Gastrocnemius medialis (tissue), 4 donors: Measurements from ENCODE around the gene C18orf63. TPM values are rescaled to one million over a fixed set of nuclear protein-coding genes. Genes with fewer than 3 reads are reported as not detected.

Source experiments
- ATAC-seq, 2 donors: fragments of 150-250 bp; one replicate each; pipeline ENCODE4 v1.9.1; 2016
- DNase-seq, 2 donors: peaks; one replicate each; pipeline ENCODE4 v3.0.0-alpha.2; 2019
- H3K27ac ChIP-seq, 4 donors: fragments of 200-600 bp; sonication (generic); 1 replicate in 1 of 4; 2 replicates in 3 of 4; pipeline ENCODE4 v1.5.1; 2016 to 2018; ENCODE audit warnings: mild to moderate bottlenecking in 2 of 4, moderate library complexity in 1 of 4
- H3K27me3 ChIP-seq, 3 donors: fragments of 200-600 bp; sonication (generic) in 2 of 3; 1 replicate in 1 of 3; 2 replicates in 2 of 3; pipeline versions ENCODE4 v1.5.1 to v1.6.0; 2016 to 2019; ENCODE audit warnings: mild to moderate bottlenecking in 1 of 3, moderate library complexity in 1 of 3
- H3K36me3 ChIP-seq, 2 donors: fragments of 200-600 bp; sonication (generic) in 1 of 2; one replicate each; pipeline ENCODE4 v1.5.1; 2017 to 2018
- H3K4me1 ChIP-seq, 2 donors: fragments of 200-600 bp; sonication (generic) in 1 of 2; one replicate each; pipeline ENCODE4 v1.5.1; 2016 to 2017; ENCODE audit warnings: mild to moderate bottlenecking in 2 of 2
- H3K4me3 ChIP-seq, 4 donors: fragments of 200-600 bp; sonication (generic) in 3 of 4; 1 replicate in 1 of 4; 2 replicates in 3 of 4; pipeline ENCODE4 v1.5.1; 2016 to 2019; ENCODE audit warnings: mild to moderate bottlenecking in 2 of 4
- H3K9me3 ChIP-seq, 3 donors: fragments of 200-600 bp; sonication (generic) in 2 of 3; 1 replicate in 1 of 3; 2 replicates in 2 of 3; pipeline ENCODE4 v1.5.1; 2016 to 2019
- CTCF ChIP-seq, 5 experiments: fragments of 450-650 bp in 3 of 5; fragments of 200-600 bp in 2 of 5; sonication (generic) in 2 of 5; IDR thresholded peaks in 4 of 5; conservative IDR thresholded peaks in 1 of 5; 1 replicate in 4 of 5; 2 replicates in 1 of 5; pipeline ENCODE4 v1.5.1; 2016 to 2019; ENCODE audit warnings: antibody characterized with exemption in 5 of 5, mild to moderate bottlenecking in 3 of 5, moderate library complexity in 3 of 5
- POLR2A ChIP-seq, 2 donors: fragments of 450-650 bp; IDR thresholded peaks; one replicate each; pipeline ENCODE4 v1.6.1; 2017; ENCODE audit warnings: antibody characterized with exemption in 2 of 2, mild to moderate bottlenecking in 2 of 2, moderate library complexity in 2 of 2
- in situ Hi-C, 4 donors: fragments of 200-750 bp; cut with MboI; loops; one replicate each; pipeline versions ENCODE4 v1.15.0 to v1.8.0; 2017; ENCODE audit warnings: low sequenced_read_pairs in 4 of 4
- intact Hi-C: fragments of 100-400 bp; cut with DNase I; formaldehyde crosslinking; loops from one replicate; pipeline ENCODE4 v1.15.1; 2023; ENCODE audit warnings: low total_unique reads
- total RNA-seq, 4 donors: library from RNA; depleted of rRNA; stranded (reverse); fragments of >200 nt; gene quantifications; one replicate each; pipeline versions ENCODE4 v1.1.0 to v1.2.3, GENCODE V29; 2016

The C18orf63 gene
- total RNA-seq, 4 donors from 2014 or later = not detected

- intact Hi-C loops (no loop called here), in situ Hi-C loops (loop anchor here in 1 of 4 donors (10.0 kb wide), 1 partner anchor 130 kb away; no protein-coding TSS in a partner anchor)
- no peak for ATAC-seq
These were observed 18.7 kb downstream of the C18orf63 start for GRCh38 chr18:74334242-74334893.

GRCh38 chr18:74336656-74337055, 21.0 kb downstream of the C18orf63 start:
- Histone ChIP-seq H3K4me1 (no peaks in the 10 kb centered on the region), H3K27ac (no peak overlapping the region), H3K36me3 (no peaks in the 10 kb centered on the region), H3K9me3 (no peaks in the 10 kb centered on the region), H3K27me3 (no peaks in the 10 kb centered on the region), H3K4me3 (no peak overlapping the region)
- DNase-seq (no peak), ATAC-seq (no peak)
- intact Hi-C loops (no loop called here), in situ Hi-C loops (loop anchor here in 1 of 4 donors (10.0 kb wide), 1 partner anchor 132 kb away; no protein-coding TSS in a partner anchor)
- TF ChIP-seq CTCF (IDR thresholded peaks at IDR 0.05 in 4 of 5, conservative IDR thresholded peaks at IDR 0.05 in 1 of 5) (no peak), POLR2A (IDR thresholded peaks at IDR 0.05) (no peak)

More at GRCh38 chr18:74334242-74334893, 18.7 kb downstream of the C18orf63 start:
- no peak for DNase-seq
- TF ChIP-seq POLR2A (IDR thresholded peaks at IDR 0.05) = no peak
- no peak for TF ChIP-seq CTCF (IDR thresholded peaks at IDR 0.05 in 4 of 5, conservative IDR thresholded peaks at IDR 0.05 in 1 of 5)
- Histone ChIP-seq H3K36me3 (no peaks in the 10 kb centered on the region), H3K4me3 (no peak overlapping the region), H3K9me3 (no peaks in the 10 kb centered on the region), H3K27me3 (no peaks in the 10 kb centered on the region), H3K27ac (no peak overlapping the region), H3K4me1 (no peaks in the 10 kb centered on the region)

GRCh38 chr18:74337155-74337911, 21.7 kb downstream of the C18orf63 start:
- Histone ChIP-seq H3K27me3 (no peaks in the 10 kb centered on the region), H3K4me3 (no peak overlapping the region), H3K36me3 (no peaks in the 10 kb centered on the region), H3K27ac (no peak overlapping the region), H3K9me3 (no peaks in the 10 kb centered on the region), H3K4me1 (no peaks in the 10 kb centered on the region)
- intact Hi-C loops = no loop called here
- DNase-seq = no peak
- no peak for ATAC-seq
- TF ChIP-seq POLR2A (IDR thresholded peaks at IDR 0.05) (no peak), CTCF (IDR thresholded peaks at IDR 0.05 in 4 of 5, conservative IDR thresholded peaks at IDR 0.05 in 1 of 5) (no peak)
- in situ Hi-C loops = loop anchor here in 1 of 4 donors (10.0 kb wide), 1 partner anchor 133 kb away; no protein-coding TSS in a partner anchor

GRCh38 chr18:74337912-74338309, 22.3 kb downstream of the C18orf63 start:
- Histone ChIP-seq H3K4me3 (no peak overlapping the region), H3K27me3 (no peaks in the 10 kb centered on the region), H3K4me1 (no peaks in the 10 kb centered on the region), H3K36me3 (no peaks in the 10 kb centered on the region), H3K27ac (no peak overlapping the region), H3K9me3 (no peaks in the 10 kb centered on the region)
- no peak for DNase-seq
- no peak for ATAC-seq
- in situ Hi-C loops = loop anchor here in 1 of 4 donors (10.0 kb wide), 1 partner anchor 133 kb away; no protein-coding TSS in a partner anchor
- TF ChIP-seq CTCF (IDR thresholded peaks at IDR 0.05 in 4 of 5, conservative IDR thresholded peaks at IDR 0.05 in 1 of 5) = no peak
- no peak for TF ChIP-seq POLR2A (IDR thresholded peaks at IDR 0.05)
- intact Hi-C loops = no loop called here
